ENCODE measurements around the gene FBXO40.

The FBXO40 gene

GRCh38 chr3:121659586-121659985 lies 66.4 kb downstream of the FBXO40 start:
- peaks cover 48% of the 10 kb centered on the region for H3K36me3 ChIP-seq (ENCODE audit: insufficient read depth, low read length)
- H3F3A ChIP-seq (ENCODE audit: insufficient read depth, low read length) = no peaks in the 10 kb centered on the region
- no peaks in the 10 kb centered on the region for H3K9me2 ChIP-seq (ENCODE audit: low read depth, low read length)
- H3K4me3 ChIP-seq (ENCODE audit: low read depth, low read length, poor library complexity, severe bottlenecking) = peak overlapping the region; percentile 67
- no peak for TF ChIP-seq EZH2 (IDR thresholded peaks at IDR 0.05; ENCODE audit: borderline replicate concordance, low read length)
- no peak for TF ChIP-seq CTCF (IDR thresholded peaks at IDR 0.05; ENCODE audit: low read length)
- H3K27me3 ChIP-seq (ENCODE audit: insufficient read depth, low read length) = no peaks in the 10 kb centered on the region
- H3K4me2 ChIP-seq (ENCODE audit: low read length) = peak overlapping the region; percentile 96
- no peak overlapping the region for H2AFZ ChIP-seq (ENCODE audit: low read length)
- peak overlapping the region; percentile 70 for H3K9ac ChIP-seq (ENCODE audit: low read length)
- peak overlapping the region; percentile 78 for H3K27ac ChIP-seq (ENCODE audit: low read depth, low read length, poor library complexity, severe bottlenecking)
- H3K4me1 ChIP-seq (ENCODE audit: insufficient read depth, low read length, severe bottlenecking) = peaks cover 37% of the 10 kb centered on the region
- H3K9me3 ChIP-seq (ENCODE audit: low read length) = no peaks in the 10 kb centered on the region
- H3K79me2 ChIP-seq (ENCODE audit: insufficient read depth, low read length) = peaks cover 20% of the 10 kb centered on the region
- no peaks in the 10 kb centered on the region for H4K20me1 ChIP-seq (ENCODE audit: insufficient read depth, low read length)

GRCh38 chr3:121660356-121661171 lies 67.4 kb downstream of the FBXO40 start, which contains the start of gene HCLS1:
Gene HCLS1 (minus strand): TSS chr3:121660903. CDS start chr3:121658347, 2,556 bp downstream.
- peak within 1 kb of the TSS; percentile 36; the same call in 1 of the 2 replicates for H2AFZ ChIP-seq (ENCODE audit: low read length)
- H3K9me3 ChIP-seq (ENCODE audit: low read length) = no peaks in the 10 kb centered on the region
- H3K27ac ChIP-seq (ENCODE audit: low read depth, low read length, poor library complexity, severe bottlenecking) = peak within 1 kb of the TSS; percentile 78
- peaks cover 20% of the 10 kb centered on the region for H3K79me2 ChIP-seq (ENCODE audit: insufficient read depth, low read length)
- no peaks in the 10 kb centered on the region for H3K27me3 ChIP-seq (ENCODE audit: insufficient read depth, low read length)
- H3K4me1 ChIP-seq (ENCODE audit: insufficient read depth, low read length, severe bottlenecking) = peaks cover 30% of the 10 kb centered on the region
- no peaks in the 10 kb centered on the region for H4K20me1 ChIP-seq (ENCODE audit: insufficient read depth, low read length)
- H3K4me3 ChIP-seq (ENCODE audit: low read depth, low read length, poor library complexity, severe bottlenecking) = peak within 1 kb of the TSS; percentile 67
- no peaks in the 10 kb centered on the region for H3K9me2 ChIP-seq (ENCODE audit: low read depth, low read length)
- peak within 1 kb of the TSS; percentile 96 for H3K4me2 ChIP-seq (ENCODE audit: low read length)
- peak within 1 kb of the TSS; percentile 70 for H3K9ac ChIP-seq (ENCODE audit: low read length)
- TF ChIP-seq CTCF (IDR thresholded peaks at IDR 0.05; ENCODE audit: low read length) (peak; percentile 24; the same call in 1 of the 2 replicates), EZH2 (IDR thresholded peaks at IDR 0.05; ENCODE audit: borderline replicate concordance, low read length) (no peak)
- H3F3A ChIP-seq (ENCODE audit: insufficient read depth, low read length) = no peaks in the 10 kb centered on the region
- H3K36me3 ChIP-seq (ENCODE audit: insufficient read depth, low read length) = peaks cover 40% of the 10 kb centered on the region

GRCh38 chr3:121661376-121661775 lies 68.2 kb downstream of the FBXO40 start:
- H3K9ac ChIP-seq (ENCODE audit: low read length) = no peak overlapping the region
- H3K27me3 ChIP-seq (ENCODE audit: insufficient read depth, low read length) = no peaks in the 10 kb centered on the region
- peaks cover 40% of the 10 kb centered on the region for H3K36me3 ChIP-seq (ENCODE audit: insufficient read depth, low read length)
- H4K20me1 ChIP-seq (ENCODE audit: insufficient read depth, low read length) = no peaks in the 10 kb centered on the region
- peak overlapping the region; percentile 67 for H3K4me3 ChIP-seq (ENCODE audit: low read depth, low read length, poor library complexity, severe bottlenecking)
- H2AFZ ChIP-seq (ENCODE audit: low read length) = peak overlapping the region; percentile 36; the same call in 1 of the 2 replicates
- peaks cover 30% of the 10 kb centered on the region for H3K4me1 ChIP-seq (ENCODE audit: insufficient read depth, low read length, severe bottlenecking)
- H3K4me2 ChIP-seq (ENCODE audit: low read length) = peak overlapping the region; percentile 96
- H3K79me2 ChIP-seq (ENCODE audit: insufficient read depth, low read length) = peaks cover 20% of the 10 kb centered on the region
- no peaks in the 10 kb centered on the region for H3F3A ChIP-seq (ENCODE audit: insufficient read depth, low read length)
- H3K9me2 ChIP-seq (ENCODE audit: low read depth, low read length) = no peaks in the 10 kb centered on the region
- TF ChIP-seq CTCF (IDR thresholded peaks at IDR 0.05; ENCODE audit: low read length) (no peak), EZH2 (IDR thresholded peaks at IDR 0.05; ENCODE audit: borderline replicate concordance, low read length) (no peak)
- no peaks in the 10 kb centered on the region for H3K9me3 ChIP-seq (ENCODE audit: low read length)
- H3K27ac ChIP-seq (ENCODE audit: low read depth, low read length, poor library complexity, severe bottlenecking) = peak overlapping the region; percentile 78

All from OCI-LY1 (cell line).